Measurements from ENCODE around the gene TXNL4A.
"Not testable (repeated sequence)": the region's sequence is repeated elsewhere in the genome, so short reads cannot be mapped to it uniquely, and the experiment has no call there.

TXNL4A gene, protein sequence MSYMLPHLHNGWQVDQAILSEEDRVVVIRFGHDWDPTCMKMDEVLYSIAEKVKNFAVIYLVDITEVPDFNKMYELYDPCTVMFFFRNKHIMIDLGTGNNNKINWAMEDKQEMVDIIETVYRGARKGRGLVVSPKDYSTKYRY

DNA sequence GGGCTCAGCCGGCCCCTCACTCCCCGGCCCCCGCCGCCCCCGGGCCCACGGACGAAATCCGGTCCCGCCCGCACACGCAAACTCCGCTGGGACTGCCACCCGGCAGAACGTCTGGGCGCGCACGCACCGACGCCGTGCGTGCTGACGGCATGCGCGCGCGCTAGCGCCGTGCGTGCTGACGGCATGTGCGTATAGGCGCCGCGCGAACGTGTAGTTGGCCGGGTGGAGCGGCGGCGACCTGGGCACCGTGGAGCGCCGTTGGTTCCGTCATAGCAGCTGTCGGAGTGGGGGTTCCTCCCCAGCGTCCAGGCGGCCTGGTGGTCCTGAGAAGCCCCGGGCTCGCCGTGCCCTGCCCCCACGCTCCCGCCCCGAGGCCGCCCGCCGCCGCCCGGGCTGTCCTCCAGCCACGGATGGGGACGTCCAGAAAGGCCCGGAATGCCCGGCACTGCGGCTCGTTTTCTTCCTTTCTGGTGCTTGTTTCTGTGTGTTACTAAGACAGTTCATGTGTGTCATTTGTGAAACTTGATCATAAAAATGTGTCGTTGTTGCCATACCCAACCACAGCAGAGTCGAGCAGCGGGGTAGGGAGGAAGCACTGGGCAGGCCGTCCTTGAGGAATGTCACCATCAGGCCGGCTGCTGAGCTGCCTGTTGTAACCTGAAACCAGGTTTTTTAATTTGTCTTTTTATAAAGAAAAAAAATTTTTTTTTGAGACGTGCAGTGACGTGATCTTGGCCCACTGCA lies at the start of gene TXNL4A:
Gene TXNL4A (minus strand): TSS at position 113 of the 744 bp plus-strand sequence. CDS start 171 bp downstream, outside the sequence.
- DNase-seq, result peak; percentile 36

DNA sequence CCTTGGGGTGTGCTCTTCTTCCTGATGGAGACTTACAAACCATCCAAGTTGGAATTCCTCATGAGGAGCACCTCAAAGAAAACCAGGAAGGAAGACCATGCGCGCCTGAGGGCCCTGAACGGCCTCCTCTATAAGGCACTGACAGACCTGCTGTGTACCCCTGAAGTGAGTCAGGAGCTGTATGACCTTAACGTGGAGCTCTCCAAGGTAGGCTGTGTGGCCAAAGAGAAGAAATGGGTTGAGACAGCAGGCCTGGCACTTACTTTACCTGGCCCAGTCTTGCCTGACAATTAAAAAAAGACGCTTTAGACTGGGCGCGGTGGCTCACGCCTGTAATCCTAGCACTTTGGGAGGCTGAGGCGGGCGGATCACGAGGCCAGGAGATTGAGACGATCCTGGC lies 48.9 kb upstream of the TXNL4A start:
- no peak for DNase-seq

GRCh38 chr18:80035997-80036396 lies 47.6 kb upstream of the TXNL4A start:
- no peak for DNase-seq

DNA sequence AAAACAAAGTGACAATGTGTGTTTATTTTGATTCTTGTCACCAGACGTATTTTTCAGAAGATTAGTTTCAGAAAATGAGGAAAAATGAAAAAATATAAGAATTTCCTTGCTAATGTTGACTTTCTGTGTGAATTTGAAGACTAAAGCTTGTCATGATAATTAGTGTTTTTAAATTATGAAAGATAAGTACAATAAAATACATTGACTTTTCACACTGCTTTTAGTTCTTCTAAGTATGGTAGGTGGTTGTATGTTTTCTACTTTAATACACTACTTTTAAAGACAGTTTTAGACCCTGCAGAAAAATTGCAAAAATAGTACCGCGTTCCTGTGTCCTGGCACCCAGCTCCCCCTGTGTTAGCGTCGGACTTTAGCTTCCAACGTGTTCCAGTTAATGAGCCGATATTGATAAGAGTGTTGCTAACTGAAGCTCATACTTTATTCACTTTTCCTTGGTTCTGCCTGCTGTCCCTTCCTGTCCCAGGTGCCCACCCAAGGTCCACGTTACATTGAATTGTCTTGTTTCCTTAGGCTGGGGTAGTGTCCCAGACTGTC lies 46.6 kb upstream of the TXNL4A start:
- no peak for DNase-seq

DNA sequence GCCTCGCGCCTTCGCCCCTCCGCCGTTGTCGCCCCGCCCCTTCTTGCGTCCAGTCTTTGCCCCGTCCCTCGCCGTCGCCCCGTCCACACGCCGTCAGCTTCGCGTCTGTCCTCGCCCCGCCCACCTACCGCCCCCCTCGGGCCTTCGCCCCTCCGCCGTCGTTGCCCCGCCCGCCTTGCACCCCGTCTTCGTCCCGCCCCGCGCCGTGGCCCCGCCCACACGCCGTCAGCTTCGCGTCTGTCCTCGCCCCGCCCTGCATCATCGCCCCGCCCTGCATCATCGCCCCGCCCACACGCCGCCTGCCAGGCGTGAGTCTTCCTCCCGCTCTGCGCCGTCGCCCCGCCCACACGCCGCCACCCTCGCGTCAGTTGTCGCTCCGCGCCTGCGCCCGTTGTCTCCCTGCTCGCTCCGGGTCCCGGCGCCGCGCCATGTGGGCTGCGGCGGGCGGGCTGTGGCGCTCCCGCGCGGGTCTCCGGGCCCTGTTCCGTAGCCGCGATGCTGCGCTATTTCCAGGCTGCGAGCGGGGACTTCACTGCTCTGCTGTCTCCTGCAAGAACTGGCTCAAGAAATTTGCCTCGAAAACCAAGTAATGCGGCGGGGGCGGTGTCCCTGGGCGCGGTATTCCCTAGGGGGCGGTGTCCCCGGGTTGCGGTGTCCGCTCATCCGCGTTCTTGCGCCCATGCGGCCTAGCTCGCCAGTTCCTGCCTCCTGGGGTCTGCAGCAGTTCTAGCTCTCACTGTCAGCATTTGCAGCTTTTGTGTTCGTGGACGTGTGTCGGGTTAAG lies 45.9 kb upstream of the TXNL4A start, which contains the start of gene RBFA:
Gene RBFA (plus strand): TSS at position 367 of the 784 bp plus-strand sequence. CDS start 62 bp downstream, at position 429.
- DNase-seq, result peak; percentile 96

GRCh38 chr18:80033181-80034067 lies 45.1 kb upstream of the TXNL4A start:
- DNase-seq, result no peak

DNA sequence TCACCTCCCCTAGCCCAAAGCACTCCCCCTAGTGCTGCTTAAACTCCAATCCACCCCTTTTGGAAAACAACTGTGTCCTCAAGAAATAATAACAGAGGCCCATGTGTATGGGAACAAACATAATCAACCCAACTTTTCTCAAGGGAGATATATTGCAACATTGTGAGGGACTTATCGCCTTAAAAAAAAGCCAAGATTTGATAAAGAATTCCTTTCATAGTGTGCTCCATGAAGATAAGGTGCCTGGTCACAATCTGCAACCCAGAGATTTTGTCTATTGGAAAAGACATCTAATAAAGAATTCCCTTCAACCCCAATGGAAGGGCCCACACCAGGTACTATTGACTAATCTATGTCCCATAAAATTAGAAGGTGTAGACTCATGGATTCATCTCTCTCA lies 41.3 kb upstream of the TXNL4A start:
- no peak for DNase-seq

DNA sequence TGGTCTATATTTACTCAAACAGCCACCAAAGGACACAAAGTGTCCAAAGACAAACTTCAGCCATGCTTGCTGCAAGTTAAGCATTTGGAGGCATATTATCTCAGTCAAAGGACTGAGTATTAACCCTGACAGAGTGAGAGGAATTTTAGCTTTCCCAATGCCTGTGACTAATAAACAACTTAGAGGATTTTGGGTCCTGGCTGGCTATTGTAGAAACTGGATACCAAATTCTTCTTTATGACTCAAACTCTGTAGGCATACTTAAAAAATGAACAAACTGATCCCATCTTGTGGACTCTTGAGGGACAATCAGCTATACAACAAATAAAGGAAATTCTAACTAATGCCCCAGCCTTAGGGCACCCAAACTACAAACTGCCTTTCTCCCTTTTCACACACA lies 39.4 kb upstream of the TXNL4A start:
- DNase-seq, result not testable (repeated sequence)

DNA sequence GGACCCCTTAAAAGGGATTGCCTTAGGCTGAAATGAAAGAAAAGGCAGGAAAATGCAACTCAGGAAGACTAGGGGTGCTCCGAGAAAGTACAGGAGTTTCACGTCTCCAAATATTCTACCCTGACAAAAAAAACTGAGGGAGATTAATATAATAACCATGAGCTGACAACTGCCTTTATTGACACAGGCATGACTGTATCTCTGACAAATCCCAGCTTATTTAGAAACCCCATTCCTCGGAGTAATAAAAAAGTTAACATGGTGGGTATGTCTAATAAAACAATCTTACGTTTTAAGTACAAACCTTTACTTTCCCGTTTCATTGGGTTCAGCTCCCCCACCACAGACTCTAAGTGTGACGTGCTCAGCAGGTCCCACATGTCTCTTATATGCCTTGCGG lies 38.0 kb upstream of the TXNL4A start:
- no peak for DNase-seq

DNA sequence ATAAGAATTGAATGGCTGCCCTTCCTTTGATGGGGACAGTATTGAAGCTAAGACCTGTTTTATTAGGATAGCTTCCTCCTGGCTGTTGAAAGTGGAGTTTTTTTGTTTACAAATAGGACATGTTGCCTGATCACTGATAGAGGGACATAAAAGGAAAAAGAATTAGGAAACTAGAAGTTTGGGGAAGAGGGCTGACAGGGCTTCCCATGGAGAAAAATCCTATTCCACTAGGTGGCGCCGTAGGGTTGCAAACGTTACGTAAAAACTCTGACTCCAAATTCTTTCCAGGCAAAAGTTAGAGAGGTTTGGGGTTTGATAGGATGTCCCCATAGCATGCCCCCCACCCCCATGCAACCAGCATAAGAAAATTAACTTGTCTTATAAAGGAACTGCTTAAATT lies 34.8 kb upstream of the TXNL4A start:
- no peak for DNase-seq

GRCh38 chr18:80022613-80023012 lies 34.2 kb upstream of the TXNL4A start:
- DNase-seq, result no peak

DNA sequence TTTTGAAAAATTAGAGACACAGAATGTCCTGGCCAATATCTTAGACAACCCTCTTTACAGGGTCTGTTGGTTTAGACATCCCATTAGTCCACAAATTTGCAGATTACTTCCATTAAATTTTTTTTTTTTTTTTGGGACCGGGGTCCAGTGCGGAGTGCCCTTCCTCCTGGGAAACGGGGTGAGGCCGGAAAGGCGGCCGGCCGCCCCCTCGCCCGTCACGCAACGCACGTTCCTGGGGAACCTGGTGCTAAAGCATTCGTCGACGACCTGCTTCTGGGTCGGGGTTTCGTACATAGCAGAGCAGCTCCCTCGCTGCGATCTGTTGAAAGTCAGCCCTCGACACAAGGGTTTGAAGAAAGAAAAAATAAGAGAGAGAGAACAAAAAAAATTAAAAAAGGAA lies 24.4 kb upstream of the TXNL4A start:
- DNase-seq, result no peak

GRCh38 chr18:80011496-80012137 lies 23.3 kb upstream of the TXNL4A start:
- DNase-seq, result not testable (repeated sequence)

DNA sequence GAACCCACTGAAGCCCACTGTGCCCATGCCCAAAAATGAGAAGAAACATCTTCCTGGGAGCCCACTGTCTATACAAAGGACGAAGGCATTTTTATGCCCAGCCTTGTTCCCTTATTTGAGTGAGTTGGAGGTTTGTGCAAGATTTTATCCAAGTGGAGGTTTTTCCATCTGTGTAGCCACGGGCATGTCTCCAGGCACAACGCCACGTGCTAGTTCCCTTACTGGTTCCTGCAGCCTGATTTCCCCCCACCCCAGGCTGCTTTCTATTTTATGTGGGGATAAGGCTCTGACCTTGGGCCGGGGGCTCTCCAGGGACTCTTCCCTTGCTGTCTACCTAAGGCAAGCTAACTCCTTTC lies 22.2 kb upstream of the TXNL4A start:
- no peak for DNase-seq

DNA sequence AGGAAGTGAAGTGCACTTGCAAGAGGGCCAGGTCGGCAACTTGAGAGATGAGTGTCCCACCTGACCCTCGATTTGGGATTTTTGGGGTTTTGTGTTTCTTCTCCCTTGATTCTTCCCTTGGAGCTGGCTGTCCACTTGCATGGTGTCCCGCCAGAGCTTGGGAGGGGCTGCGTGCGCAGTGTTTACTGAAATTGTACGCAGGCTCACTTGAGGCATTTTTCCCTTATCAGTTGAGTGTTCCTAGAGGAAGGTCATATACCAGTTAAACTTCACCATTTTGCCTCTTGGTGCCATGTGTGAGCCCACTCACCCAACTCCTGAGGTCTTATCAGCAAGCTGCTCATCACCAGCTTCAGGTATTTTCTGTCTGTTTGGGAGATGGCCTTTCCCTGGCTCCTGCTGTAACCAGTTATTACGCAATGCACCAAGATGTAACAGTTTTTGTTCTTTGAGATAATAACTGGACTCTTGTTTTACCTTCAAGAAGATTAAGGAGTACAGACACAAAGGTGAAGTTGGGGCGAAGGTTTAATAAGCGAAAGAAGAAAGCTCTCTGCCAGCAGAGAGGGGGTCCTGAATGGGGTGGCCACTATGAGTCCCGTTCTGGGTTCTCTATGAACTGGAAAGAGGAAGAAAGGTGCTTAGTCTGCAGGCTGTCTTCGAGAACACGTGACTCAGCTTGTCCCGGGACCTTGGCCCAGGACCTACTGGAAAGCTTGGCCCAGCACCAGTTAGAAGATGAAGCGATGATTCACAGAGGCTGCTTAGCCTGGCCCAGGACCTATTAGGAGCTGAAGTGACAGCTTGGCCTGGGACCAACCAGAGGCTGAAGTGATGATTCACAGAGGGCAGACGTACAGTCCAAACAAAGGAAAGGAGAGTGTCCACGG lies 21.5 kb upstream of the TXNL4A start:
- DNase-seq, result no peak

DNA sequence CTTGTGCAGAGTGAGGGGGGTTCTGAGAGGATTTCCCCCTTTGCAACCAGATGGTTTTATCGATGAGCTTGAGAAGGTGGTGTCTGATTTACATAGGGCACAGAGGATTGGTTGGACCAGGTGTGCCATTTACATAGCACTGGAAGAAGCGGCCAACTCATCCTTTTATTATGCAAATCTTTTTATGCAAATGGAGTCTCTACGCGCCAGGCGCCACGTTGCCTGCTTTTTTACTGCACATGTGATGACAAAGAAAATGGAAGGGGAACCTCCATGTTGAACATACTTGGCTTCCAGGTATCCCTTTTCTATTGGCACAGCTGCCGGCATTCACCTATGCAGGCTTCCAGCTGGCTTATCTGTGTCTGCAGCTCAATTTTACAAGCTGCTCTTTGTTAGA lies 18.4 kb upstream of the TXNL4A start:
- DNase-seq, result no peak

DNA sequence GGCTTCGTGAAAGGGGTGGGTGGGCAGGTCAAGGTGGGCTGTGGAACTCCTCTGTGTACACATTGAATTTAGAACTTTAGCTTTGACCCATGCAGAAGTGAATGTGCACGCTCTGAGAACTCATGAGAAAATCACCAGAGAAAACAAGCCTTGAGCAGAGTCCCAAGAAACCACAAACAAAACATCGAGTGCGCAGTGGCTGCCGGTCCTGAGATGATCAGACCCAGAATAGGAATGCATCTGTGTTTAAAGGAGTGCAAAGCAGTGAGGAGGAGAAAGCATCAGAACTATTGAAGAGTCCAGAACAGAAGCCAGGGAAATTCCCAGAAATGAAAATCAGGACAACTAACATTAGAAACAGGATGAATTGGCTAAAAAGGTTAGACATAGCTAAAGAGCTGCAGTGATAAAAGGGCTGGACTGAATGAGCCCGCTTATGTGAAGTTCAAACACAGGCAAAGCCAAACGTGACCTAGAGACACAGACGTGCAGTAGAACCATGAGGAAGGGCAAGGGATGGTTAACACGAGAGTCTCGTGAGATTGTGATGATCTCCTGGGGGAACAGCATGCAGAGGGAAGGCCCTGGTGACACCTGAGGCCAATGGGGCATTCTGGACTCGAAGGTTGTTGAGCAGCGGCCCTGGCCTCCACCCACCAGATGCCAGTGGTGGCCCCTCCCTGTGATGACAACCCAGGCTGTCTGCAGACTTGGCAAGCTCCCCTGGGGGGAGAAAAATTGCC lies 16.4 kb upstream of the TXNL4A start:
- no peak for DNase-seq

GRCh38 chr18:80002468-80002867 lies 14.1 kb upstream of the TXNL4A start:
- DNase-seq, result no peak

DNA sequence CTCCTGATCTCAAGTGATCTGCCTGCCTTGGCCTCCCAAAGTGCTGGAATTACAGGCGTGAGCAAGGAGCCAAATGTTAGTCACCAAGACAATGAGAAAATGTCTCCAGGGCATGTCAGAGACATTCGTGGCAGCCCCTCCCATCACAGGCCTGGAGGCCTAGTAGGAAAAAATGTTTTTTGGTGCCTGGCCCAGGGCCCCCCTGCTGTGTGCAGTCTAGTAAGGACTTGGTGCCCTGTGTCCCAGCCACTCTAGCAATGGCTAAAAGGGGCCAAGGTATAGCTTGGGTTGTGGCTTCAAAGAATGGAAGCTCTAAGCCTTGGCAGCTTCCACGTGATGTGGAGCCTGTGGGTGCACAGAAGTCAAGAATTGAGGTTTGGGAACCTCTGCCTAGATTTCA lies 12.5 kb upstream of the TXNL4A start:
- no peak for DNase-seq

GRCh38 chr18:79999701-80000100 lies 11.3 kb upstream of the TXNL4A start:
- not testable (repeated sequence) for DNase-seq

Data from SHP77 treated with DMSO at 0.1 percent for 48 hours (cell line).